Measurements from ENCODE around the gene C4A.

The C4A gene

GRCh38 chr6:31949926-31950548 lies 31.8 kb upstream of the C4A start:
- ATAC-seq (replicated peaks) (no peak), DNase-seq (no peak)
- peaks cover 7 to 12% of the 10 kb centered on the region in 2 donors for H3K4me1 Mint-ChIP-seq
- H3K27me3 Mint-ChIP-seq = peaks cover 6% of the 10 kb centered on the region in 2 donors
- H3K4me3 Mint-ChIP-seq = no peak overlapping the region
- no peak overlapping the region for H3K27ac Mint-ChIP-seq
- no peaks in the 10 kb centered on the region for H3K9me3 Mint-ChIP-seq
- H3K36me3 Mint-ChIP-seq = peaks cover 23 to 32% of the 10 kb centered on the region in 2 donors

- Mint-ChIP-seq H3K9me3 (no peaks in the 10 kb centered on the region), H3K4me1 (peaks cover 8 to 14% of the 10 kb centered on the region in 2 donors), H3K4me3 (no peak overlapping the region), H3K27me3 (no peaks in the 10 kb centered on the region), H3K27ac (no peak overlapping the region), H3K36me3 (peaks cover 23 to 40% of the 10 kb centered on the region in 2 donors)
- peak; percentile 67 to 74 for ATAC-seq (replicated peaks)
- DNase-seq = no peak
These were observed 29.6 kb upstream of the C4A start for GRCh38 chr6:31952140-31952805.

GRCh38 chr6:31952890-31953289 lies 29.0 kb upstream of the C4A start:
- DNase-seq = no peak
- H3K27ac Mint-ChIP-seq = no peak overlapping the region
- ATAC-seq (replicated peaks) = no peak

GRCh38 chr6:31954511-31954910 lies 27.3 kb upstream of the C4A start:
- ATAC-seq (replicated peaks) = no peak
- peak overlapping the region; percentile 71 for H3K27ac Mint-ChIP-seq

More at GRCh38 chr6:31952890-31953289, 29.0 kb upstream of the C4A start:
- H3K27me3 Mint-ChIP-seq = no peaks in the 10 kb centered on the region
- H3K9me3 Mint-ChIP-seq = no peaks in the 10 kb centered on the region
- H3K4me1 Mint-ChIP-seq = peaks cover 11 to 20% of the 10 kb centered on the region in 2 donors
- H3K36me3 Mint-ChIP-seq = peaks cover 23 to 40% of the 10 kb centered on the region in 2 donors
- H3K4me3 Mint-ChIP-seq = no peak overlapping the region

GRCh38 chr6:31956796-31957195 lies 25.1 kb upstream of the C4A start:
- Mint-ChIP-seq H3K36me3 (peaks cover 40 to 58% of the 10 kb centered on the region in 2 donors), H3K27me3 (no peaks in the 10 kb centered on the region), H3K9me3 (no peaks in the 10 kb centered on the region), H3K27ac (no peak overlapping the region), H3K4me3 (peak overlapping the region in 1 of 2 donors; percentile 30), H3K4me1 (peaks cover 29 to 55% of the 10 kb centered on the region in 2 donors)
- DNase-seq (no peak), ATAC-seq (replicated peaks) (no peak)

More at GRCh38 chr6:31954511-31954910, 27.3 kb upstream of the C4A start:
- no peak for DNase-seq
- Mint-ChIP-seq H3K4me1 (peaks cover 15 to 33% of the 10 kb centered on the region in 2 donors), H3K27me3 (no peaks in the 10 kb centered on the region), H3K36me3 (peaks cover 23 to 48% of the 10 kb centered on the region in 2 donors), H3K4me3 (no peak overlapping the region), H3K9me3 (no peaks in the 10 kb centered on the region)

- peak overlapping the region; percentile 91 to 99 for H3K4me3 Mint-ChIP-seq
- no peak for DNase-seq
- H3K27me3 Mint-ChIP-seq = no peaks in the 10 kb centered on the region
- ATAC-seq (replicated peaks) = peak in 1 of 2 donors; percentile 3
- H3K9me3 Mint-ChIP-seq = no peaks in the 10 kb centered on the region
- H3K4me1 Mint-ChIP-seq = peaks cover 28 to 51% of the 10 kb centered on the region in 2 donors
- H3K36me3 Mint-ChIP-seq = peaks cover 45 to 65% of the 10 kb centered on the region in 2 donors
- peak overlapping the region; percentile 98 for H3K27ac Mint-ChIP-seq
These were observed 23.5 kb upstream of the C4A start for GRCh38 chr6:31958412-31958740.

GRCh38 chr6:31958741-31959739 lies 22.8 kb upstream of the C4A start, which contains the start of the genes NELFE and SKIC2:
NELFE (minus strand) TSS chr6:31958971; CDS start chr6:31958446, 525 bp downstream.
SKIC2 (plus strand) TSS chr6:31959175; CDS start chr6:31959193, 18 bp downstream.
- peak; percentile 99 for DNase-seq
- peaks cover 27 to 48% of the 10 kb centered on the region in 2 donors for H3K4me1 Mint-ChIP-seq
- H3K27me3 Mint-ChIP-seq = no peaks in the 10 kb centered on the region
- peaks cover 42 to 64% of the 10 kb centered on the region in 2 donors for H3K36me3 Mint-ChIP-seq
- peak within 1 kb of the TSS; percentile 98 for H3K27ac Mint-ChIP-seq
- H3K4me3 Mint-ChIP-seq = peak within 1 kb of the TSS; percentile 91 to 99
- peak; percentile 99 to 100 for ATAC-seq (replicated peaks)
- no peaks in the 10 kb centered on the region for H3K9me3 Mint-ChIP-seq

- peak overlapping the region in 1 of 2 donors; percentile 10 for H3K4me3 Mint-ChIP-seq
These were observed 20.2 kb upstream of the C4A start for GRCh38 chr6:31961616-31962015.

GRCh38 chr6:31963921-31964320 lies 17.9 kb upstream of the C4A start:
- ATAC-seq (replicated peaks) (no peak), DNase-seq (no peak)
- Mint-ChIP-seq H3K36me3 (peaks cover 62 to 75% of the 10 kb centered on the region in 2 donors), H3K4me3 (no peak overlapping the region), H3K9me3 (no peaks in the 10 kb centered on the region), H3K4me1 (peaks cover 25 to 42% of the 10 kb centered on the region in 2 donors), H3K27ac (peak overlapping the region; percentile 73), H3K27me3 (no peaks in the 10 kb centered on the region)

More at GRCh38 chr6:31961616-31962015, 20.2 kb upstream of the C4A start:
- DNase-seq (no peak), ATAC-seq (replicated peaks) (no peak)
- Mint-ChIP-seq H3K4me1 (peaks cover 27 to 48% of the 10 kb centered on the region in 2 donors), H3K9me3 (no peaks in the 10 kb centered on the region), H3K27me3 (no peaks in the 10 kb centered on the region), H3K36me3 (peaks cover 46 to 65% of the 10 kb centered on the region in 2 donors), H3K27ac (peak overlapping the region; percentile 81)

- Mint-ChIP-seq H3K4me1 (peaks cover 32 to 43% of the 10 kb centered on the region in 2 donors), H3K9me3 (no peaks in the 10 kb centered on the region), H3K36me3 (peaks cover 68 to 74% of the 10 kb centered on the region in 2 donors), H3K4me3 (no peak overlapping the region), H3K27ac (no peak overlapping the region), H3K27me3 (no peaks in the 10 kb centered on the region)
- ATAC-seq (replicated peaks) = no peak
- no peak for DNase-seq
These were observed 16.2 kb upstream of the C4A start for GRCh38 chr6:31965700-31966099.

- ATAC-seq (replicated peaks) = no peak
- H3K36me3 Mint-ChIP-seq = peaks cover 61 to 66% of the 10 kb centered on the region in 2 donors
- H3K9me3 Mint-ChIP-seq = no peaks in the 10 kb centered on the region
- DNase-seq = no peak
- no peak overlapping the region for H3K4me3 Mint-ChIP-seq
- no peaks in the 10 kb centered on the region for H3K27me3 Mint-ChIP-seq
- peaks cover 28 to 41% of the 10 kb centered on the region in 2 donors for H3K4me1 Mint-ChIP-seq
- H3K27ac Mint-ChIP-seq = no peak overlapping the region
These were observed 15.4 kb upstream of the C4A start for GRCh38 chr6:31966506-31966905.

GRCh38 chr6:31966997-31967925 lies 14.6 kb upstream of the C4A start:
- no peak overlapping the region for H3K4me3 Mint-ChIP-seq
- H3K4me1 Mint-ChIP-seq = peaks cover 23 to 45% of the 10 kb centered on the region in 2 donors
- H3K27ac Mint-ChIP-seq = peak overlapping the region; percentile 84
- H3K27me3 Mint-ChIP-seq = no peaks in the 10 kb centered on the region
- DNase-seq = no peak
- no peaks in the 10 kb centered on the region for H3K9me3 Mint-ChIP-seq
- no peak for ATAC-seq (replicated peaks)
- H3K36me3 Mint-ChIP-seq = peaks cover 55 to 58% of the 10 kb centered on the region in 2 donors

GRCh38 chr6:31967926-31968320 lies 13.9 kb upstream of the C4A start:
- H3K27ac Mint-ChIP-seq = peak overlapping the region; percentile 84
- DNase-seq (no peak), ATAC-seq (replicated peaks) (no peak)
- H3K4me3 Mint-ChIP-seq = no peak overlapping the region
- peaks cover 49 to 51% of the 10 kb centered on the region in 2 donors for H3K36me3 Mint-ChIP-seq
- H3K4me1 Mint-ChIP-seq = peaks cover 26 to 52% of the 10 kb centered on the region in 2 donors
- no peaks in the 10 kb centered on the region for H3K27me3 Mint-ChIP-seq
- no peaks in the 10 kb centered on the region for H3K9me3 Mint-ChIP-seq
